GM19468 (cell line): Measurements from ENCODE around the gene PGLYRP2.

Source experiments
- ATAC-seq: cut with Tn5 transposase; IDR thresholded peaks from one replicate; pipeline ENCODE4 v1.9.1; 2021; ENCODE audit warnings: mild to moderate bottlenecking, moderate library complexity, moderate number of reproducible peaks; ENCODE audit not compliant: unreplicated experiment; ENCODE audit errors: extremely low read depth

PGLYRP2 gene

DNA sequence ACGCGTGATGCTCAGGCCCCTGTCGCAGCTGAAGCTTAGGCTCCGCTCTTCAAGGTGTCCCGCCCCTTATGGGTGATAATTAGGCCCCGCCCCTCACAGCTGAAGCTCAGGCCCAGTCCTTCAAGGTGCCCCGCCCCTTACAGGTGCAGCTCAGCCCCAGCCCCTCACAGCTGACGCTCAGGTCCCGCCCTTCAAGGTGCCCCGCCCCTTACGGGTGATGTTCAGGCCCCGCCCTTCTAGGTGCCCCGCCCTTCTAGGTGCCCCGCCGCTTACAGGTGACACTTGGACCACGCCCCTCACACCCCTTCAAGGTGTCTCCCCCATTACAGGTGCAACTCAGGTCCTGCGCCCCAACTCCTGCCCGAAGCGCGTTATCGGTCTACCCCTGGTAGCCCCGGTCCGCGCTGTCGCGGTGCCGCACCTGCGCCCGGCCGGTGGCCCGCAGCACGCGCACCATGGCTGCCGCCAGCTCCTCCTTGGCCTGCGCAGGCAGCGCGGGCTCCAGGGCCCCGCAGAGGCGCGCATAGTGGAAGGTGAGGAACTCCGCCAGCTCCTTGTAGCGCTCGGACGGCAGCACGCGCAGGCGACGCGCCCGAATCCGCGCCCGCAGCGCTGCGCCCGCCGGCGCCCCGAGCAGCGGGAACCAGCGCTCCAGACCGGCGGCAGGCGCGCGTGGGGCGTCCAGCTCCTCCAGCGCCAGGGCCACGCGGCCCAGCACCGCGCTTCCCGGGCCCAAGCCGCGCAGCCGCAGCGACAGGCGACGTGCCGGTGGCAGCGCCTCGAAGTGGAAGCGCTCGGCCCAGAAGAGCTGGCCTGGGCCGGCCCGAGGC lies 22.2 kb downstream of the PGLYRP2 start:
- no peak for ATAC-seq

GRCh38 chr19:15456441-15456840 lies 22.9 kb downstream of the PGLYRP2 start:
- ATAC-seq = no peak

DNA sequence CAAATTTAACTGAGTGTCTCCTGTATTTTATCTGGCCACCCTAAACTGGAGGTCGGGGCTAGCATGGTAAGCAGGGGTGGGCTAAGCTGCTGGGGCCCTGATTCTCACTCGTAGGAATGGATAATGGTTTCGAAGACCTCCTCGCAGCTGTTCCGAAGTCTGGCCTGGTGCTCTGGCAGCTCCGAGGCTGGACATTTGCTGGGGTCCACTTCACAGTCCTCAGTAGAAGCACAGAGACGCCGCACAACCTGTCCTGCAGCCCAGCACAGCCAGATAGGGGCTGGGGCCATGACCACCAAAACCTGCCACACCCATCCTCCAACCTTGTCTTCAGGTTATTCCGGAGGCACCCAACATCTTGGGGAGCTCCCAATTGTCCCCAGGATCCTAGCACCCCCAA lies 23.3 kb downstream of the PGLYRP2 start:
- no peak for ATAC-seq

DNA sequence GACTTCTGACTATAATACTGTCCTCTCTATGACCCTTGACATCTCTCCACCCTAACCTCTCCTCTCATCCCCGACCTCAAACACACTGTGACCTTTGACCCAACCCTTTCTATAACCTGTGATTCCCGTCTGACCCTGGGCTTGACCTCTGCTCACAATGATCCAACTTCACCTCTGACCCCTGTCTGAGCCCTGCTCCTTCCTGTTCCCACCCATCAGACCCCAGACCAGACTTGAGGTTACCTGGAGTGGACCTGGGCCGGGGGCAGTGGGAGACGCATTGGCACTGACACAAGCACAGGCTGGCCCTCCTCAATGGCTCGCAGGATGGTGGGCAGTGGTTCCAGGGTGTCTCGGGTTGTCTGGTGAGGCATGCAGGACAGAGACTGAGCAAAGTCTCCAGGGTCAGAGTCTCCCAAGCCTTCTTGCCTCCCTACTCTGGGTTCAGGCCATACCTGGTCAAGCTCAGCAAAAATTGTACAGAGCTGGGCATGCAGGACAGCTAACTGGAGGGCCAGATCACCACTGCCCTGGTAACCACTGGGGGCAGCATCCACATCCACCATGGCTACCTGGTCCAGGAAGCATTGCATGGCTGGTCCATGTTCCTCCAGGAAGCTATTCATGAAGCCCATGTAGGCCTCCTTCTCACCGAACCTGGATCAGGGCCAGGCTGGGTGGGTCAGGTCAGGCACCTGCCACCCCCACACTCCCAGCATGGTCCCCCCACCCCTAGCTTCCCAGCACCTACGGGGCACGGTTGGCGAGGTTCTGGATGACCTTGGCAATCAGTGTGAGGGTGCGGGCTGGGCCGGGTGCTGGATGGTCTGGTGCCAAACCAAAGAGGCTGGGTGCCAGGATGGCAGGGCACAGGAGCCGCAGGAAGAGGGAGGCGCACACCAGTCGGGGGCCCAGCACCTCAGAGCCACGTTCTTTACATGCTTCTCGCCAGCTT lies 25.1 kb downstream of the PGLYRP2 start:
- no peak for ATAC-seq

DNA sequence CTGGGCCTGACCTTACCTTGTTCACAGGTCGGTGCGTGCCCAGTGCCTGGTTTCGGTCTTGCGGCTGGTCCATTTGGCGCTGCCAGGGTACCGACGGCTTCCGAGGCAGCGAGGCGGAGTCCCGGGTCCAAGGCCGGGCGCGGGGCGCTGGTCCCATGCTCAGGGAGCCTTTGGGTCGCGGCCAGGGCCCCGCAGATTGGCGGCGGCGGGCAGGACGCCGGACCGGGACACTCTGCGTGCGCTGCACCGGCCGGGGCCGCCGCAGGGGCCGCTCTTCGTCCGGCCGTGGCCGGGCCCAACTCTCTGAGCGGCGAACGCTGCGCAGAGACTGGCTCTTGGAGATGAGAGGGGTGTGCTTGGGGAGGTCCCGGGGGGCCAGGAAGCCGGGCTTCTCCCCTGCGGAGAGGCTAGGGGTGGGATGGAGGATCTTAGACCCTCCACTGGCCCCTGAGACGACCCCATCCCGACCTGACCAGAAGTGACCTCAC lies 26.2 kb downstream of the PGLYRP2 start:
- ATAC-seq = no peak

GRCh38 chr19:15452111-15453047 lies 26.9 kb downstream of the PGLYRP2 start:
- no peak for ATAC-seq

DNA sequence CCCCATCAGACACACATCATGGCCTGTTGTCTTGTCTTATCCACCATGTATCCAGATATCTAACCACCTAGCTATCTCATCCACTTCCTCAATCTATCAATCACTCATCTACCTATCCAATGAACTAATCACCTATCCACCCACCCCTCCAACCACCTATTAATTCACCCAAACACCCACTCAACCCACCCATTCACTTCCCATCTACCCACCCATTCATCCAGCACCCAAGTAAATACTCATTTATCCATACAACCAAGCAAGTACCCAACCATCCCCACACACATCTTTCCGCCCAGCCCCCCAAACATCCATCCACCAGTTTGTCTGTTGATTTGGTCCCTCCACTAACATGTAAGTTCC lies 28.8 kb downstream of the PGLYRP2 start:
- no peak for ATAC-seq

- ATAC-seq = no peak
Observed at GRCh38 chr19:15449620-15450527, 29.4 kb downstream of the PGLYRP2 start, which contains the start of gene WIZ. Gene WIZ (minus strand): TSS chr19:15449956. CDS start chr19:15448307, 1,649 bp downstream.

DNA sequence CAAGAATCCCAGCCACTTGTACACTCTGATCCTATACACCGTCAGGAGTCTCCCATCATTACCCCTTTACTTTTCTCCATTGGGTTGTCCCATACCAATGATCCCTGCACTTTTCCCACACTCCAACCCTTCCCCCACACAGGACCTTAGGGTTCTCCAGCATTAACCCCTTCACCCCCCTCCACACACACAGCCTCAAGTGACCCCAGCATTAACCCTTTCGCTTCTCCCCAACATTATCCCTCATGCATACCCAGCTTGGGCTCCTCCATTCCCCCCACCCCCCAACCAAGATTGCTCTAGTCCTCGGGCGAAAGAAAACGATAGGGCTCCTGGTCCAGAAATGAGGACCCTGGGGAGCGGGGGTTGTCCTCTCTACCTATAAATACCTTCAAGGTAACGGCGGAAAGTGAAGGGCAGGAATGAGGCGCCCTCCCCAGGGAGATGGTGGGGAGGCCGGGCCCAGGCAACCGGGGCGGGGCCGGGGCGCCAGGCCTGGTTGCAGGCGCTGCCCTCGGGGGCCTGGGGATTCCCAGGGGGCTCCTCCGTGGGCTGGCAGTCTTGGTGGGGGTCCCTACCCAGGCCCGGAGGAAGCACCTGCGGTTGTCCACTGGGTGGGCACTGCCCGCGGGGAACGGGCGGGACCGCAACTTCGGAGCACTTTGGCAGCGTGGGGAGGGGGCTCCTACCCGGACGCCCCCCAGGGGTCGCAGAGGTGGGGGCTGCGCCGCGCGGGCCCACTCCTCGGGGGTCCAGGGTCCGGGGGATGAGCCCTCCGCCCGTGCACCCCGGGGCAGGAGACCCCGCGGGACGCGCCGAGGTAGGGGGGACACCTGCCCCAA lies 30.3 kb downstream of the PGLYRP2 start:
- no peak for ATAC-seq

- ATAC-seq = no peak
Observed at GRCh38 chr19:15448044-15448777, 31.1 kb downstream of the PGLYRP2 start.

DNA sequence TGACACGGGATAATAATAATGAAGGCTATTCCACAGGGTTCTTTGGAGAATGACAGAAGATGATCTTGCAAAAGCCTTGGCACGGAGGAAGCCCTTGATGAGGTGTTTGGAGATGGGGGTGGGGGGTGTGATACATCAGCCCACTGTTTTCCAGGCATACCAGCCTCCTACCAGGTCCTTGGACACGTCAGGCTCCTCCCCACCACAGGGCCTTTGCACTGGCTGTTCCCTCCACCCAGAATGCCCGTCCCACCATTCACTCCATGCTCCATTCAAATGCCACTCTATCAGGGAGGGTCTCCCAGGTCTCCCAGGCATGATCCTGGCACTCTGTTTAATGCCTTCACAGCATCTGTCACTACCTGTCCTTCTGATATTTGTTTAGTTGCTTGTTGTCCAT lies 32.2 kb downstream of the PGLYRP2 start:
- no peak for ATAC-seq

DNA sequence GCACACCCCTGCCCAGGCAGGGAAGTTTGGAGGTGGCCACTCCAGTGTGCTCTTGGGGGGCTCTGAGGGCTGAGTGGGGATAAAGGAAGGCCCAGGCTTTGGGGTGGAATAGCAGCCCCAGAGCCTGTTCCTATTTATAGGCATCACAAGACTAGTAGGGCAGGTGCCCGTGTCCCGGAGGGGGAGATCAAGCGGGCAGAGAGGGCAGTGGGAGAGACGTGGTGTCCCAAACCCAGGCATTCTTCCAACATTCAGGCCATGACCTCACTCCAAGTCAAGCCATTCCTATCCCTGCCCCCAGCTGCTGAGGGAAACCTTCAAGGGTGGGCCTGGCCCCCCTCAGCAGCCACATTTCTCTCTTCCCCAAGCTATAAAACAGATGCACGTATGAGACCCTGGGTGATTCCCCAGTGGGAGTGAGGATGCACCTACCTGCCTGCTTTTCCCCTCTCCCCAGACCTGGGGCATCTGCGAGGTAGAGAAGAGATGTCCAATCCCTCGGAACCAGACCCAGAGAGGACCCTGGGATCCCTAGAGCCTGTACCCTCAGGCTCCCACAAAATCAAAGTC lies 33.4 kb downstream of the PGLYRP2 start:
- ATAC-seq = no peak

- ATAC-seq = no peak
Observed at GRCh38 chr19:15445227-15445605, 34.1 kb downstream of the PGLYRP2 start.

DNA sequence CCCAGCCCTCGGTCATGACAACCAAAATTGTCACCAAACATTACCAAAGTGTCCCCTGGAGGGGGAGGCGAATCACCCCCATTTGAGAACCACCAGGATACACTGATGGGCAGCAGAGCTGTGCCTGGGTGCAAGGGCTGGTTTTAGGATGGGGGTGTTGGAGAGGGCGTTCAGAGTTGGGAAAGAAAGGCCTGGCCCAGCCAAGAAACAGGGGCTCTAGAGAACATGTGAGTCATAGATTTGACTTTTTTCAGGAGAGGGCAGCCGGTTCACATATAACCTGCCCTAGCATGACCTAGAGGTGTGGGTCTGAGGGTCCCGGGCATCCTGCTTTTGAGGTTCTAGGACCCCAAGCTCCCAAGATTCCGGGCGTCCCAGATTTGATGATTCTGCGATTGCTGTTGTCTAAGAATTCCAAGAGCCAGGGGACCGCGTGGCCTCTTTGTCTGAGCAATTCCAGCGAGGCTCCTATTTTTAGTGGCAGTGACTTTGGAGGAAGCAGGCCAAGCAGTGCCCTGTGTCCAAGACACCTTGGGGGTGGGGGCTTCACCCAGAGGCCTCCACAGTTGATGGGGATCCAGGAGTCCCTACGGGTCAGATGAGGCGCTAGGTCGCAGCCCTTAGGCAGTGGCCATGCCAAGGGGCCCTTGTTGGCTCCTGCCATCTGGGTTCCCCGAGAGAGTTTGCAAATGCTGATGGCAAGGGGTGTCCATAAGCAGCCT lies 34.6 kb downstream of the PGLYRP2 start:
- ATAC-seq = no peak

DNA sequence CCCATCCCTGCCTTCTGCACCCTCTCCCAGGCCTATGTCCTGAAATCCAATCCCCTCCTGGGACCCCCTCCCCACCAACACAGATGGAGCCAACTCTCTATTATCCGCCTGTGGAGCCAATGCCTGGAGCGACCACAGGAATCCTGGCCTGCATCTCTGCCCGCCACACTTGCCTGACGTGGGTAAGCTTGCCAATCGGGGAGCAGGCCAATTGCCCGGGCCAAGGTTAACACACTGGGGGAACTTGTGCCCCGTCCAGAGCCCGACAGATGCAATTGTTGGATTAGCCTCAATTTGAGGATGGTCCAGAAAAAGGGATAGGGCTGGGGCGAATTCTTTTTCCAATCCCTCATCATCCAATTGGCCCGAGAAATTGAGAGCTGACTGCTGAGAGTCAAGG lies 35.5 kb downstream of the PGLYRP2 start:
- ATAC-seq = no peak

DNA sequence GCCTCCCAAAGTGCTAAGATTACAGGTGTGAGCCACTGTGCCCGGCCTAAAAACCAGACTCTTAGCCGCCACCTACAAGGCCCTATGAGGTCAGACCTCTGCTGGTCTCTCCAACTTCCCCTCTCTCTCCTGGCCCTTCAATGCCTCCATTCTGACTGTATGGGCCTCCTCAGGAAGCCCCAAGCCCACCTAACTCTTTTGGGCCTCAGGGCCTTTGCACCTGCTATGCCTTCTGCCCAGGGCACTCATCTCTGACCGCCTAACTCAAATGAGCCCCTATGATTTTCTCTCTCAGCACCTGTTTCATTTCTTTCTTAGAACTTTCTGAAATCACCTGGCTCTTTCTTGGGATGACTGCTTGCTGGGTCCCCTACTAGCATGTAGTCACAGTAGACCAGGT lies 36.0 kb downstream of the PGLYRP2 start:
- ATAC-seq = no peak
